Tongue (tissue), 2 donors: Measurements from ENCODE around the gene DACT1. TPM values are rescaled to one million over a fixed set of nuclear protein-coding genes. Genes with fewer than 3 reads are reported as not detected.

Experiments used
- DNase-seq: peaks from one replicate; pipeline ENCODE4 v3.0.0-alpha.2; 2015
- total RNA-seq: library from RNA; depleted of rRNA; stranded (reverse); fragments of >200 nt; gene quantifications from one replicate; pipeline ENCODE4 v1.2.3, GENCODE V29; 2014

DACT1 gene
- total RNA-seq, 1 donor from 2014 or later = 21.2 TPM

GRCh38 chr14:58666737-58667136 lies 29.0 kb downstream of the DACT1 start:
- no peak for DNase-seq

GRCh38 chr14:58667900-58668299 lies 30.1 kb downstream of the DACT1 start:
- DNase-seq = no peak

- DNase-seq = no peak
Observed at GRCh38 chr14:58668848-58669480, 31.2 kb downstream of the DACT1 start.

GRCh38 chr14:58669556-58670200 lies 31.9 kb downstream of the DACT1 start:
- DNase-seq = no peak

- DNase-seq = no peak
Observed at GRCh38 chr14:58671024-58671423, 33.3 kb downstream of the DACT1 start.

GRCh38 chr14:58671436-58671835 lies 33.7 kb downstream of the DACT1 start:
- no peak for DNase-seq

- DNase-seq = no peak
Observed at GRCh38 chr14:58673722-58674121, 36.0 kb downstream of the DACT1 start.

- DNase-seq = no peak
Observed at GRCh38 chr14:58677001-58677400, 39.2 kb downstream of the DACT1 start.

GRCh38 chr14:58677517-58677916 lies 39.8 kb downstream of the DACT1 start:
- no peak for DNase-seq

- no peak for DNase-seq
Observed at GRCh38 chr14:58677996-58678395, 40.2 kb downstream of the DACT1 start.

- DNase-seq = no peak
Observed at GRCh38 chr14:58680698-58681097, 42.9 kb downstream of the DACT1 start.

GRCh38 chr14:58687232-58687795 lies 49.6 kb downstream of the DACT1 start:
- no peak for DNase-seq

- DNase-seq = no peak
Observed at GRCh38 chr14:58690801-58691516, 53.2 kb downstream of the DACT1 start.

GRCh38 chr14:58693048-58693447 lies 55.3 kb downstream of the DACT1 start:
- DNase-seq = no peak

- DNase-seq = no peak
Observed at GRCh38 chr14:58695514-58695913, 57.8 kb downstream of the DACT1 start.

- no peak for DNase-seq
Observed at GRCh38 chr14:58697266-58697929, 59.6 kb downstream of the DACT1 start.

Other genes with a start within 250 kb of the DACT1 start
- not detected for gene TOMM20L, start 242.0 kb upstream of the DACT1 start, total RNA-seq
- gene TIMM9, start 210.4 kb upstream of the DACT1 start, total RNA-seq = 34.3 TPM
- gene KIAA0586, start 210.2 kb upstream of the DACT1 start, total RNA-seq = 27.1 TPM